GM10248 (cell line): Measurements from ENCODE around the gene UBP1.
"Not testable (repeated sequence)": the region's sequence is repeated elsewhere in the genome, so short reads cannot be mapped to it uniquely, and the experiment has no call there.

Experiments
- CTCF ChIA-PET: fragments of 300-600 bp; sonication (Branson Sonifier 250); formaldehyde crosslinking; extraction: SDS; loops from one replicate; lab custom pipeline; 2021; ENCODE audit warnings: antibody characterized with exemption; lab: Yijun Ruan, JAX
- POLR2A ChIA-PET: fragments of 350-650 bp; sonication (Branson Sonifier 250); formaldehyde crosslinking; extraction: SDS; loops from one replicate; lab custom pipeline; 2020; ENCODE audit warnings: antibody characterized with exemption; lab: Yijun Ruan, JAX
- DNase-seq: peaks from one replicate; pipeline ENCODE4 v3.0.0; 2012; ENCODE audit errors: extremely low spot score
- CTCF ChIP-seq: IDR thresholded peaks from 2 replicates; pipeline ENCODE4 v1.5.1; 2012; ENCODE audit warnings: mild to moderate bottlenecking, low read depth; ENCODE audit errors: extremely low read depth, missing control alignments, control extremely low read depth

UBP1 gene

GRCh38 chr3:33417066-33417673, 23.0 kb downstream of the UBP1 start:
- ChIA-PET POLR2A (no interaction called here), CTCF (interaction anchor here (1.5 kb wide), 1 partner anchor 10 kb away, joined by 5 read pairs; no protein-coding TSS in a partner anchor)
- DNase-seq = no peak
- no peak for TF ChIP-seq CTCF

- DNase-seq, POLR2A ChIA-PET: not testable (repeated sequence)
- CTCF ChIA-PET = interaction anchor here (1.3 to 2.4 kb wide), 3 partner anchors 9 to 38 kb away, joined by 4 to 6 read pairs (median 5); no protein-coding TSS in a partner anchor
These were observed 29.4 kb downstream of the UBP1 start for GRCh38 chr3:33410816-33411215.

GRCh38 chr3:33403756-33404155, 36.4 kb downstream of the UBP1 start:
- no peak for TF ChIP-seq CTCF
- POLR2A ChIA-PET = no interaction called here
- no peak for DNase-seq
- CTCF ChIA-PET = interaction anchor here (1.6 kb wide), 1 partner anchor 31 kb away, joined by 5 read pairs; no protein-coding TSS in a partner anchor

GRCh38 chr3:33402936-33403335, 37.3 kb downstream of the UBP1 start:
- POLR2A ChIA-PET = no interaction called here
- CTCF ChIA-PET = interaction anchor here (1.6 to 1.8 kb wide), 2 partner anchors 8 to 30 kb away, joined by 5 to 6 read pairs; no protein-coding TSS in a partner anchor

GRCh38 chr3:33401781-33402180, 38.4 kb downstream of the UBP1 start:
- ChIA-PET POLR2A (no interaction called here), CTCF (interaction anchor here (1.1 to 1.9 kb wide), 9 partner anchors 9 to 270 kb away, joined by 3 to 13 read pairs (median 4); no protein-coding TSS in a partner anchor)
- no peak for TF ChIP-seq CTCF
- no peak for DNase-seq

More at GRCh38 chr3:33402936-33403335, 37.3 kb downstream of the UBP1 start:
- no peak for TF ChIP-seq CTCF
- DNase-seq = no peak

GRCh38 chr3:33398410-33398809, 41.8 kb downstream of the UBP1 start:
- no peak for TF ChIP-seq CTCF
- ChIA-PET POLR2A (no interaction called here), CTCF (interaction anchor here (1.2 to 1.5 kb wide), 2 partner anchors 11 to 16 kb away, joined by 3 read pairs; no protein-coding TSS in a partner anchor)
- DNase-seq = no peak

- CTCF ChIA-PET = interaction anchor here (1.6 to 2.5 kb wide), 3 partner anchors 10 to 23 kb away, joined by 4 to 15 read pairs (median 12); no protein-coding TSS in a partner anchor
- POLR2A ChIA-PET = interaction anchor here (0.6 kb wide), 1 partner anchor 444 kb away, joined by 3 read pairs; the partner anchor contains the start of gene CCR4
- DNase-seq = no peak
- TF ChIP-seq CTCF = no peak
These were observed 44.3 kb downstream of the UBP1 start for GRCh38 chr3:33395900-33396299.
